Measurements from ENCODE around the gene APLP2. TPM values are rescaled to one million over a fixed set of nuclear protein-coding genes. Genes with fewer than 3 reads are reported as not detected.

The APLP2 gene
- total RNA-seq, 1 experiment from 2014 or later: 350 TPM

DNA sequence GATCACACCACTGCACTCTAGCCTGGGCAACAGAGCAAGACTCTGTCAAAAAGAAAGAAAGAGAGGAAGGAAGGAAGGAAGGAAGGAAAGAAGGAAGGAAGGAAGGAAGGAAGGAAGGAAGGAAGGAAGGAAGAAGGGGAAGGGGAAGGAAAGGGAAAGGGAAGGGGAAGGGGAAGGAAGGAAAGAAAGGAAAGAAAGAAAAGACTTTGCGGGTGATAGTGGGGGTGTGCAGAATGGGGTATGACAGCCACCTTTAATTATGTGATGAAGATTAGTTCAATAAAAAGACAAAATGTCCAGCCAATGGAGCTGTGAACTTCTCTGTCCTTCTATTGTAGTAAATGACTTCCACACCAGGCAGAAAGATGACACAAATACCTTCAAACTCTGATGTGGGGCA lies 8.7 kb upstream of the APLP2 start:
- no peak for DNase-seq
- H3K27ac ChIP-seq: no peak overlapping the region
- CTCF ChIA-PET: no interaction called here
- no peak overlapping the region; the same call in 1 of the 2 replicates for H2AFZ ChIP-seq
- H3F3A ChIP-seq (ENCODE audit: insufficient read depth, low read depth): peaks cover 6% of the 10 kb centered on the region; the same call in 1 of the 2 replicates
- peaks cover 15% of the 10 kb centered on the region for H3K4me1 ChIP-seq (replicated peaks; ENCODE audit: insufficient read depth)
- no TSS peak for BruUV-seq (replicated peaks)
- no peaks in the 10 kb centered on the region for H4K20me1 ChIP-seq (ENCODE audit: insufficient read depth)
- POLR2A ChIA-PET (ENCODE audit: unreplicated experiment): no interaction called here
- no peaks in the 10 kb centered on the region for H3K9me3 ChIP-seq (ENCODE audit: insufficient read depth, low read depth)
- TF ChIP-seq, protein P1, sequence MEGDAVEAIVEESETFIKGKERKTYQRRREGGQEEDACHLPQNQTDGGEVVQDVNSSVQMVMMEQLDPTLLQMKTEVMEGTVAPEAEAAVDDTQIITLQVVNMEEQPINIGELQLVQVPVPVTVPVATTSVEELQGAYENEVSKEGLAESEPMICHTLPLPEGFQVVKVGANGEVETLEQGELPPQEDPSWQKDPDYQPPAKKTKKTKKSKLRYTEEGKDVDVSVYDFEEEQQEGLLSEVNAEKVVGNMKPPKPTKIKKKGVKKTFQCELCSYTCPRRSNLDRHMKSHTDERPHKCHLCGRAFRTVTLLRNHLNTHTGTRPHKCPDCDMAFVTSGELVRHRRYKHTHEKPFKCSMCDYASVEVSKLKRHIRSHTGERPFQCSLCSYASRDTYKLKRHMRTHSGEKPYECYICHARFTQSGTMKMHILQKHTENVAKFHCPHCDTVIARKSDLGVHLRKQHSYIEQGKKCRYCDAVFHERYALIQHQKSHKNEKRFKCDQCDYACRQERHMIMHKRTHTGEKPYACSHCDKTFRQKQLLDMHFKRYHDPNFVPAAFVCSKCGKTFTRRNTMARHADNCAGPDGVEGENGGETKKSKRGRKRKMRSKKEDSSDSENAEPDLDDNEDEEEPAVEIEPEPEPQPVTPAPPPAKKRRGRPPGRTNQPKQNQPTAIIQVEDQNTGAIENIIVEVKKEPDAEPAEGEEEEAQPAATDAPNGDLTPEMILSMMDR (conservative IDR thresholded peaks at IDR 0.05): no peak
- H3K4me3 ChIP-seq: no peak overlapping the region
- no peaks in the 10 kb centered on the region for H3K9me2 ChIP-seq (ENCODE audit: insufficient read depth)
- no peaks in the 10 kb centered on the region for H3K27me3 ChIP-seq (ENCODE audit: insufficient read depth, low read depth)
- intact Hi-C loops (cut with micrococcal nuclease; ENCODE audit: unreplicated experiment): no loop called here
- no peaks in the 10 kb centered on the region for H3K79me2 ChIP-seq (ENCODE audit: low read depth)
- H3K36me3 ChIP-seq (ENCODE audit: low read depth): no peaks in the 10 kb centered on the region
- no peak overlapping the region for H3K4me2 ChIP-seq

DNA sequence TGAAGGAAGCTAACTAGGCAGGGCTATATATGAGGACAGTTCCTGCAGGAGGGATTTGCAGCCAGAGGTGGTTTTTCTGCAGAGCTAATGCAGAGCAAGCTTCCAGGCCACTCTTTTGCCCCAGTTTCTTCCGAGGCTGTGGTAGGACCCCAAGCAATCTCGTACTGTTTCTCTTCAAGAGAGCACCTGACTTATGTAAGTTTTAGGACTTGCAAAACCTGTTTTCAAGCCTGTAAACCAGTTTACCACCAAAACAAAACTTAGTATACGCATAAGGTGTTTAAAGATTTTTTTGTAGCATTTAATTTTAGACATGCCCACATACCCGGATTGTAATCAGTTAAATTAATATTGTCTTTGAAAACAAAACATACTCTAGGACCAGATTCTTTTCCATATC lies 7.7 kb upstream of the APLP2 start:
- intact Hi-C loops (cut with micrococcal nuclease; ENCODE audit: unreplicated experiment): no loop called here
- no peaks in the 10 kb centered on the region for H3K9me3 ChIP-seq (ENCODE audit: insufficient read depth, low read depth)
- CTCF ChIA-PET: no interaction called here

DNA sequence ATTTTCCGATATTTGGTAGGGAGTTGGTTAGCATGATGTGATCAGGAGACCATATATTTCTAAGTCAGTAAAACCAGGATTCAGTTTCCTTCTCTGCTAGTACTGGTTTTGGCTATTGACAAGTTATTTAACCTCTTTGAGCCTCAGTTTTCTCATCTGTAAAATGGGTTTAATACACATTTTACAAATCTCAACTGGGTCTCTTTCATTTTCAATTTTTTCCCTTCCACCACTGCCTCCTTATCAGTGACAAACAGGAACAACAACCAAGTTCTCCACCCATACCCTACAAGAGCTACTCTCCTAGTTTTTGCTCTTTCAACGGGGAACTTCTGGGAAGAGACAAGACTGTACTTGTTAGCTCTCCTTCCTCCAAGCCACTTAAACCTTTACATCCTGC lies 6.2 kb upstream of the APLP2 start:
- H3K4me3 ChIP-seq: no peak overlapping the region
- H3K27ac ChIP-seq: no peak overlapping the region
- H3K9me2 ChIP-seq (ENCODE audit: insufficient read depth): no peaks in the 10 kb centered on the region
- no peak overlapping the region for H2AFZ ChIP-seq
- H3K27me3 ChIP-seq (ENCODE audit: insufficient read depth, low read depth): no peaks in the 10 kb centered on the region
- no peaks in the 10 kb centered on the region for H3K36me3 ChIP-seq (ENCODE audit: low read depth)
- peaks cover 15% of the 10 kb centered on the region for H3F3A ChIP-seq (ENCODE audit: insufficient read depth, low read depth)
- POLR2A ChIA-PET (ENCODE audit: unreplicated experiment): no interaction called here
- no peaks in the 10 kb centered on the region for H4K20me1 ChIP-seq (ENCODE audit: insufficient read depth)
- CTCF ChIA-PET: no interaction called here
- no peak for DNase-seq
- TF ChIP-seq EZH2 (IDR thresholded peaks at IDR 0.05; ENCODE audit: low read depth): no peak
- TF ChIP-seq, protein P1 (conservative IDR thresholded peaks at IDR 0.05): no peak
- peaks cover 35% of the 10 kb centered on the region for H3K4me1 ChIP-seq (replicated peaks; ENCODE audit: insufficient read depth)
- no peaks in the 10 kb centered on the region for H3K79me2 ChIP-seq (ENCODE audit: low read depth)
- no peaks in the 10 kb centered on the region for H3K9me3 ChIP-seq (ENCODE audit: insufficient read depth, low read depth)
- intact Hi-C loops (cut with micrococcal nuclease; ENCODE audit: unreplicated experiment): no loop called here
- no peak overlapping the region for H3K4me2 ChIP-seq
- BruUV-seq (replicated peaks): no TSS peak

More for the DNA sequence above, 7.7 kb upstream of the APLP2 start:
- no TSS peak for BruUV-seq (replicated peaks)
- Histone ChIP-seq H3K9me2 (ENCODE audit: insufficient read depth) (no peaks in the 10 kb centered on the region), H3K79me2 (ENCODE audit: low read depth) (no peaks in the 10 kb centered on the region), H4K20me1 (ENCODE audit: insufficient read depth) (no peaks in the 10 kb centered on the region), H3K27ac (peak overlapping the region; percentile 19; the same call in 1 of the 2 replicates), H3K36me3 (ENCODE audit: low read depth) (no peaks in the 10 kb centered on the region), H2AFZ (peak overlapping the region; percentile 67), H3K4me3 (peak overlapping the region; percentile 35; the same call in 1 of the 2 replicates), H3K27me3 (ENCODE audit: insufficient read depth, low read depth) (no peaks in the 10 kb centered on the region), H3K4me2 (peak overlapping the region; percentile 72), H3K4me1 (replicated peaks; ENCODE audit: insufficient read depth) (peaks cover 21% of the 10 kb centered on the region), H3F3A (ENCODE audit: insufficient read depth, low read depth) (peaks cover 6% of the 10 kb centered on the region; the same call in 1 of the 2 replicates)
- POLR2A ChIA-PET (ENCODE audit: unreplicated experiment): interaction anchor here (0.7 kb wide), 1 partner anchor 105 kb away, joined by 4 read pairs; no protein-coding TSS in a partner anchor
- TF ChIP-seq, protein P1 (conservative IDR thresholded peaks at IDR 0.05): no peak
- TF ChIP-seq EZH2 (IDR thresholded peaks at IDR 0.05; ENCODE audit: low read depth): no peak
- peak in 1 of 2 experiments; percentile 76 for DNase-seq

Data from PC-9 (cell line).